Coronary artery (tissue), 2 donors: Measurements from ENCODE around the gene PPP1R14C.

Experiments used
- DNase-seq: peaks from one replicate; pipeline ENCODE4 v3.0.0-alpha.2; 2017; ENCODE audit warnings: low spot score
- H3K27ac ChIP-seq, 2 donors: fragments of 200-600 bp; sonication (generic); one replicate each; pipeline ENCODE4 v1.5.1; 2016 to 2019
- H3K4me3 ChIP-seq: fragments of 200-600 bp; sonication (generic); 2 replicates; pipeline ENCODE4 v1.5.1; 2016; ENCODE audit warnings: mild to moderate bottlenecking, moderate library complexity
- CTCF ChIP-seq: fragments of 200-600 bp; sonication (generic); IDR thresholded peaks from one replicate; pipeline ENCODE4 v1.5.1; 2019; ENCODE audit warnings: antibody characterized with exemption

PPP1R14C gene

DNA sequence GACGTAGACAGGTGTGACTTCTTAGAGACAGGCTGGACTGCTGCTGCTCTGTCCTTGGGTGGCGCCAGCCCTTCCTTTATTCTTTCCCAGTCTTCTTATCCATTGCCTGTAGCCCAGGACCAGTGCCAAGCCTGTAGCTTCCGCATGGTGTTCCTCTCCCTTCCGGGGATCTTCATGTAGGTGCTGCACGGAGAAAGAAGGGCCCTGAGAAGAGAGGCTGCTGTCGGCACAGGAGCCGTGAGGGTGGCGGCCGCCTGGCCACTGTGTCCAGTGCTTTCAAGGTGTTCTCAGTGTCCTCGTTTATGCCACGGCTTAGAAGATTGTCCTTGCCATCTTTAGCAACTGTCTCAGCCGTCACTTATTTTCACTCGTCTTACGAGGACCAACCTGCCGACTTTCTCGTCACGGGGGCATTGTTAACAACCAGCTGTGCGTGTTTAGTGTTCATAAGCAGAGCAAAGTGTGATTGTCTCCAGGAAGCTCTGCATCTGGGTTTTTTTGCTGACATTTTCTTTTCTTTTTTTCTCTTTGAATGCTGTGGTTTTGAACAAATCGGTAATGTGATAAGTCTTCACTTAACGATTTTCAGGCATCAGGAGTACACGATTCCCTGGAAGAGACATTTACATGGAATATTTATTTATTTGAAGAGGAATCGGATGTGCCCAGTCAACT lies 61.2 kb downstream of the PPP1R14C start:
- Histone ChIP-seq H3K27ac (no peak overlapping the region), H3K4me3 (no peak overlapping the region)
- peak; percentile 33 for DNase-seq

GRCh38 chr6:150204705-150205472 lies 62.0 kb downstream of the PPP1R14C start:
- H3K4me3 ChIP-seq: no peak overlapping the region
- no peak for TF ChIP-seq CTCF
- peak; percentile 38 for DNase-seq
- H3K27ac ChIP-seq: no peak overlapping the region

More for the DNA sequence above, 61.2 kb downstream of the PPP1R14C start:
- no peak for TF ChIP-seq CTCF

DNA sequence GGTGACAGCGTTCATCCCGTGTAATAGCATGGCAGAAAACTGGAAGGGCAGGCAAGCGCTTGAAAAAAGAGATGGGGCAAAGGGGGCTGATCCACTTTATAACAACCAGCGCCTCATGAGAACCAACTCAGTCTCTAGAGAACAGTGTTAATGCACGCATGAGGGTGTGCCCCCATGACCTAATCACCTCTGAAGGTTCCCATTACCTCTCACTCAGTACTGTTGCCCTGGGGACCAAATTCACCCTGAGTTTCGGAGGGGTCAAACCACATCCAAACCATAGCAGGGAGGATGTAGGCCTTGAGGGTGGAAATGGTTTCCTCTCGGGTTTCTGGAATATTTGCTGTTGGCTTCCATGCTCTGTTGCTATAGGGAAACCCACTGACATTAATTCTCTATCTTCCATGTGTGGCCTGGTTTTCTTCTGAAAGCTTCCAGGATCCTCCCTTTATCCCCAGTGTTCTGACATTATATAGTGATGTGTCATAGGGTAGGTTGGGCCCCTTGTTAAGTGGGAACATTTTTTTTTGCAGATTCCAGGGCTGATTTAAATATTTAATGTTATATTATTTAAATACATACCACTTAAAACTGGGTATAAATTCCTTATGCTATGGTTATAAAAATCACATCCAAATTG lies 65.2 kb downstream of the PPP1R14C start:
- no peak overlapping the region for H3K27ac ChIP-seq
- no peak for TF ChIP-seq CTCF
- no peak overlapping the region for H3K4me3 ChIP-seq
- DNase-seq: no peak

GRCh38 chr6:150208611-150209352 lies 65.9 kb downstream of the PPP1R14C start:
- TF ChIP-seq CTCF: no peak
- H3K4me3 ChIP-seq: no peak overlapping the region
- H3K27ac ChIP-seq: no peak overlapping the region
- DNase-seq: no peak

GRCh38 chr6:150209415-150209814 lies 66.6 kb downstream of the PPP1R14C start:
- no peak for DNase-seq
- H3K4me3 ChIP-seq: no peak overlapping the region
- TF ChIP-seq CTCF: no peak
- no peak overlapping the region for H3K27ac ChIP-seq

GRCh38 chr6:150211700-150212511 lies 69.1 kb downstream of the PPP1R14C start:
- no peak overlapping the region for H3K4me3 ChIP-seq
- no peak for TF ChIP-seq CTCF
- DNase-seq: no peak
- H3K27ac ChIP-seq: no peak overlapping the region
